ENCODE measurements around the gene ARHGAP24. TPM values are rescaled to one million over a fixed set of nuclear protein-coding genes. Genes with fewer than 3 reads are reported as not detected.
A peak's percentile ranks its signal among the peaks of the same experiment; 100 is the strongest.

The ARHGAP24 gene
- total RNA-seq, 1 donor from 2014 or later = 17.8 TPM

DNA sequence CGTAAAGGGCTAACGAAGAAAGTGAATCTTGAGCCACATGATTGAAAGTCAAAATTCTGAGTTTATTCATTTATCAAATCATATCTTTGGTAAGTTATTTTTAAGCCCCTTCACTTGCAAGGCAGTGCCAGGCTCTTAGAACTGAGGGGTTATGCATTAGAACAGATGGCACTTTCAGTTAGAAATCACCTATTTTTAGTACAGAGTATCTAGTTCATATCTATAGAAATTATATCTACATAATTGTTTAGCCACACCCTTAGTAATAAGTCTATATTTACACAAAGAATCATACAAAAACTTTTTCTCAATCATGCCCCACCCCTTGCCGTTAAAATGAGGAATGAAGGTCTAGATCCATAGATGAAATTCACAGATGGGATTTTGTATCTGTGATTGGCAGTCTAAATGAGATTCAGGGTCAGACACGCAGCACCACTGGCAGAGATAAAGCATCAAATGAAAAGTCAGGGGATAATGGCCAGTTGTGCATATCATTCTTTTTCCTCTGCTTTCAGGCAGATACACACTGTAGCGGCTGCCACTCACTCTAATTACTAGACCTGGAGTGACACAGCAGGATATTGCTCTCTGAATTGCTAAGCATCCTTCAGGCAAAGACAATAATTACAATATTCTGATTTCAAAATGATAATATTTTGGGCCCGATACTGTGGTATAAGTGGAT is 444.4 kb downstream of the ARHGAP24 start:
- DNase-seq (ENCODE audit: low spot score, unreplicated experiment) = no peak
- H3K4me3 Mint-ChIP-seq (ENCODE audit: low read depth) = no peak overlapping the region
- H3K9me3 Mint-ChIP-seq (ENCODE audit: low read depth) = peaks cover 7% of the 10 kb centered on the region
- TF ChIP-seq, protein P1, sequence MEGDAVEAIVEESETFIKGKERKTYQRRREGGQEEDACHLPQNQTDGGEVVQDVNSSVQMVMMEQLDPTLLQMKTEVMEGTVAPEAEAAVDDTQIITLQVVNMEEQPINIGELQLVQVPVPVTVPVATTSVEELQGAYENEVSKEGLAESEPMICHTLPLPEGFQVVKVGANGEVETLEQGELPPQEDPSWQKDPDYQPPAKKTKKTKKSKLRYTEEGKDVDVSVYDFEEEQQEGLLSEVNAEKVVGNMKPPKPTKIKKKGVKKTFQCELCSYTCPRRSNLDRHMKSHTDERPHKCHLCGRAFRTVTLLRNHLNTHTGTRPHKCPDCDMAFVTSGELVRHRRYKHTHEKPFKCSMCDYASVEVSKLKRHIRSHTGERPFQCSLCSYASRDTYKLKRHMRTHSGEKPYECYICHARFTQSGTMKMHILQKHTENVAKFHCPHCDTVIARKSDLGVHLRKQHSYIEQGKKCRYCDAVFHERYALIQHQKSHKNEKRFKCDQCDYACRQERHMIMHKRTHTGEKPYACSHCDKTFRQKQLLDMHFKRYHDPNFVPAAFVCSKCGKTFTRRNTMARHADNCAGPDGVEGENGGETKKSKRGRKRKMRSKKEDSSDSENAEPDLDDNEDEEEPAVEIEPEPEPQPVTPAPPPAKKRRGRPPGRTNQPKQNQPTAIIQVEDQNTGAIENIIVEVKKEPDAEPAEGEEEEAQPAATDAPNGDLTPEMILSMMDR (IDR thresholded peaks at IDR 0.05; ENCODE audit: unreplicated experiment) = no peak
- H3K27ac Mint-ChIP-seq = no peak overlapping the region
- H3K36me3 Mint-ChIP-seq (ENCODE audit: insufficient read depth) = peaks cover 11% of the 10 kb centered on the region
- H3K4me1 Mint-ChIP-seq (ENCODE audit: low read depth) = peaks cover 21% of the 10 kb centered on the region
- no peaks in the 10 kb centered on the region for H3K27me3 Mint-ChIP-seq

DNA sequence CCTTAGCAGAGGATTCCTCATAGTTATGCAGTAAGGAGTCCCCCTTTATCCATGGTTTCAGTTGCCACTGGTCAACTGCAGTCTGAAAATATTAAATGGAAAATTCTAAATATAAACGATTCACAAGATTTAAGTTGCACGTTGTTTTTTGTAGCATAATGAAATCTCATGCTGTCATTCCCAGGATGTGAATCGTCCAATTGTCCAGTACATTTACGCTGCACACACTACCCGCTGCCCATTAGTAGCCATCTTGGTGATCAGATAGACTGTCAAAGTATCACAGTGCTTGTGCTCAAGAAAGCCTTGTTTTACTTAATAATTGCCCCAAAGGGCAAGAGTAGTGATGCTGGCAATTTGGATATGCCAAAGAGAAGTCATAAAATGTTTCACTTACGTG is 450.1 kb downstream of the ARHGAP24 start:
- Mint-ChIP-seq H3K27ac (no peak overlapping the region), H3K4me3 (ENCODE audit: low read depth) (no peak overlapping the region)
- TF ChIP-seq, protein P1 (IDR thresholded peaks at IDR 0.05; ENCODE audit: unreplicated experiment) = no peak

DNA sequence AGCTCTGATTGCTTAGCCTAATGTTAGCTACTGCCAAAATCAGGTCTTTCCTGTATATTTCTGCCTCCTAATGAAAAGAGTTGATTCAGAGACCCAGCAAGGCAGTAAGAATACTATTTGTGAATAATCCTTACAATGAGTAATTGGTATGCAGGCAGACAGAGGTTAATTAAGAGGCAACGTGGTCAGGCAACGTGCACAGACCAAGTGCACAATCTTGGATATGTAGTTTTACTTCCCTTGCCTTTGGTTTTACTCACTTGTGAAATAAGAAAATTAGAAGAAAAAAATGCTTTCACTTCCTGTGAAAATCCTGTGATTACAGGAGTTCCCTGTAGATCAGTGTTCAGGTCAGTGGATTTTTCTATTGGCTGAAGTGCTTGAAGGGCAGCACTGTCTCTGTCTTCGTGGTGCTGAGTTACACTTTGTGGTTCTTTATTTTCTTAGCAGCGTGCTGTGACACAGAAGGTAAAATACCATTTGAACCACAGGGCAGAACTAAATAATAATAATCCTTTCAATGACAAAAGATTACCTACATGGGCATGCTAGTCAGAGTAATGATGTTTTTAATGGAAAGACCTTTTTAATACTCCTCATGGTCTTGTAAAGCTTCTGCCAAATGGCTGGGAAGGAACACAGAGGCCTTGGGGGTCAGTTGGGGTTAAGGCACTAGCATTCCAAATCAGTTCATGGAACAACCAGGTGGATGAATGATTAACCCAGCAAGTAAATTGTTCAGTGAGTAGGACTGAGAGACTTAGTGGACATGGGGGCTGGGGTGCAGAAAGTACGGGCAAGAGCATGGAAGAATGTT is 454.0 kb downstream of the ARHGAP24 start:
- H3K4me1 Mint-ChIP-seq (ENCODE audit: low read depth) = peaks cover 55% of the 10 kb centered on the region
- peak overlapping the region; percentile 97 for H3K27ac Mint-ChIP-seq
- no peaks in the 10 kb centered on the region for H3K27me3 Mint-ChIP-seq
- TF ChIP-seq, protein P1 (IDR thresholded peaks at IDR 0.05; ENCODE audit: unreplicated experiment) = no peak
- peak overlapping the region; percentile 71 for H3K4me3 Mint-ChIP-seq (ENCODE audit: low read depth)
- H3K9me3 Mint-ChIP-seq (ENCODE audit: low read depth) = no peaks in the 10 kb centered on the region
- peaks cover 3% of the 10 kb centered on the region for H3K36me3 Mint-ChIP-seq (ENCODE audit: insufficient read depth)
- DNase-seq (ENCODE audit: low spot score, unreplicated experiment) = no peak

More for the DNA sequence above, 450.1 kb downstream of the ARHGAP24 start:
- no peak for DNase-seq (ENCODE audit: low spot score, unreplicated experiment)
- H3K4me1 Mint-ChIP-seq (ENCODE audit: low read depth) = peaks cover 38% of the 10 kb centered on the region
- H3K27me3 Mint-ChIP-seq = no peaks in the 10 kb centered on the region
- H3K36me3 Mint-ChIP-seq (ENCODE audit: insufficient read depth) = peaks cover 8% of the 10 kb centered on the region
- H3K9me3 Mint-ChIP-seq (ENCODE audit: low read depth) = no peaks in the 10 kb centered on the region

DNA sequence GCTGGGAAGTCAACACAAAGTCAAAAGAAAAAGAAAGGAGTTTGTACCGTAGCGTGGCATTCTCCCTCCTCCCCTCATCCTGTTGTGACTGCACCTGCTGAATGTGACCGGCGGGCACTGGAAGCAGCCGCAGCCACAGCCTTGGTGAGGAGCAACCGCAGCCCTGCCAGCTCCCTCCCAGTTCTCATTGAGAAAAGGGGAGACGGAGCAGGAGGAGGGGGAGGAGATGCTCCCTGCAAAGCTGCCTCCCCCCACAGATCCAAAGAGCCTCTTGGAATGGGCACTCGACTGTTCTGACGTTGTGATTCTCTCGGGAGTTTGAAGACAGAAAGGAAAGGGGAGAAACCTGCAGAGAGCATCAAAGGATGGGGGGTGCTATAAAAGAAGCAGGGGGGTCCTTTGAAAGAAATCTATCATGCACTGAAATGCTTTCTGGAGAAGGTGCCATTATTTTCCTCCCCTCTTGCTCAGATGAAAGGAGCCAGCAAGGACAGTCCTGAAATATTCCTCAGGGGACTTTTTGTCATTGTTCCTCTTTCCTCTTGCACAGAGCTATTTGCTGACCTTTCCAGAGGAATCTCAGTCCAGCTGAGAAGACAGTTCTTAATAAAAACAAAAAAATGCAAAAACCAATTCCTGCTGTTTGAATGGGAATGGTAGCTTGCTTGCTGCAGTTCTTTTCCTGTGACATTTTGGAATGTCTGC is 455.2 kb downstream of the ARHGAP24 start:
- Mint-ChIP-seq H3K9me3 (ENCODE audit: low read depth) (no peaks in the 10 kb centered on the region), H3K27ac (peak overlapping the region; percentile 97), H3K36me3 (ENCODE audit: insufficient read depth) (no peaks in the 10 kb centered on the region), H3K27me3 (no peaks in the 10 kb centered on the region), H3K4me3 (ENCODE audit: low read depth) (peak overlapping the region; percentile 71), H3K4me1 (ENCODE audit: low read depth) (peaks cover 57% of the 10 kb centered on the region)
- TF ChIP-seq, protein P1 (IDR thresholded peaks at IDR 0.05; ENCODE audit: unreplicated experiment) = peak; percentile 3
- DNase-seq (ENCODE audit: low spot score, unreplicated experiment) = no peak

All from progenitor cell of endocrine pancreas (in vitro differentiated cells).